HepG2 (cell line): ENCODE results near the gene GPT2. TPM values are rescaled to one million over a fixed set of nuclear protein-coding genes. Genes with fewer than 3 reads are reported as not detected.

Experiments
- AHDC1 ChIP-seq: sonication (generic); formaldehyde crosslinking; IDR thresholded peaks from 2 replicates; pipeline ENCODE4 v1.5.1; 2020; ENCODE audit warnings: mild to moderate bottlenecking, missing genetic modification reagents, borderline replicate concordance
- CBX1 ChIP-seq: IDR thresholded peaks from one replicate; pipeline ENCODE4 v1.6.1; 2016; ENCODE audit warnings: antibody characterized with exemption, low read depth
- CCDC6 ChIP-seq: sonication (generic); formaldehyde crosslinking; IDR thresholded peaks from 2 replicates; pipeline ENCODE4 v1.8.1; 2022; ENCODE audit warnings: mild to moderate bottlenecking, missing genetic modification reagents, moderate library complexity
- ELF3 ChIP-seq: IDR thresholded peaks from 2 replicates; pipeline ENCODE4 v1.6.1; 2016; ENCODE audit warnings: missing genetic modification reagents, missing compliant biosample characterization
- GATA4 ChIP-seq: sonication (generic); IDR thresholded peaks from 2 replicates; pipeline ENCODE4 v1.6.1; 2016; ENCODE audit warnings: antibody characterized with exemption, low read depth, borderline replicate concordance
- HNF1A ChIP-seq, 2 experiments: sonication (generic) in 1 of 2; formaldehyde crosslinking in 1 of 2; IDR thresholded peaks; 2 replicates each; pipeline versions ENCODE4 v1.4.0 to v1.6.1; 2016 to 2020; ENCODE audit warnings: borderline replicate concordance in 1 of 2, low read depth in 1 of 2, mild to moderate bottlenecking in 1 of 2, missing genetic modification reagents in 1 of 2
- ISL2 ChIP-seq: sonication (generic); formaldehyde crosslinking; IDR thresholded peaks from 2 replicates; pipeline ENCODE4 v1.5.0; 2020; ENCODE audit warnings: missing genetic modification reagents
- NR2C2 ChIP-seq: sonication (generic); formaldehyde crosslinking; IDR thresholded peaks from 2 replicates; pipeline ENCODE4 v1.4.0; 2020; ENCODE audit warnings: missing genetic modification reagents, mild to moderate bottlenecking, moderate library complexity, borderline replicate concordance
- SYNCRIP ChIP-seq: fragments of 200-400 bp; formaldehyde crosslinking; IDR thresholded peaks from 2 replicates; pipeline ENCODE4 v1.6.1; 2018; ENCODE audit warnings: mild to moderate bottlenecking, low read depth, low read length; ENCODE audit not compliant: insufficient read depth
- TCF7 ChIP-seq: sonication (generic); IDR thresholded peaks from 2 replicates; pipeline ENCODE4 v1.6.1; 2016; ENCODE audit warnings: antibody characterized with exemption, low read depth
- TRAFD1 ChIP-seq: sonication (generic); formaldehyde crosslinking; IDR thresholded peaks from 2 replicates; pipeline ENCODE4 v1.5.1; 2020; ENCODE audit warnings: missing genetic modification reagents, mild to moderate bottlenecking, borderline replicate concordance
- ZBTB3 ChIP-seq: sonication (generic); formaldehyde crosslinking; IDR thresholded peaks from 2 replicates; pipeline ENCODE4 v1.4.0; 2020; ENCODE audit warnings: low read depth, mild to moderate bottlenecking, moderate library complexity, missing genetic modification reagents, borderline replicate concordance
- ZFP36L2 ChIP-seq: sonication (generic); formaldehyde crosslinking; IDR thresholded peaks from 2 replicates; pipeline ENCODE4 v1.4.0; 2020; ENCODE audit warnings: missing genetic modification reagents
- ZNF362 ChIP-seq: sonication (generic); formaldehyde crosslinking; IDR thresholded peaks from 2 replicates; pipeline ENCODE4 v1.4.0; 2020; ENCODE audit warnings: missing genetic modification reagents, mild to moderate bottlenecking, borderline replicate concordance
- ZNF629 ChIP-seq: sonication (generic); formaldehyde crosslinking; conservative IDR thresholded peaks from 2 replicates; pipeline ENCODE4 v1.5.0; 2020; ENCODE audit warnings: missing genetic modification reagents
- polyA plus RNA-seq, 8 experiments: library from polyadenylated mRNA; depleted of rRNA in 3 of 8; stranded (reverse) in 7 of 8; unstranded in 1 of 8; fragments of >200 nt; fragmentation: Illumina TruSeq in 4 of 8; extraction: Trizol in 4 of 8; gene quantifications; 2 replicates each; pipeline versions ENCODE4 v1.2.1 to v1.2.3, GENCODE V29; 2011 to 2016; ENCODE audit warnings: low read depth in 4 of 8, missing spikeins in 1 of 8, mixed read lengths in 1 of 8; ENCODE audit not compliant: insufficient read depth in 1 of 8
- total RNA-seq, 5 experiments: library from RNA; depleted of rRNA; stranded (reverse); fragments of >200 nt; fragmentation: Illumina TruSeq; extraction: Trizol; gene quantifications; 2 replicates each; pipeline ENCODE4 v1.2.3, GENCODE V29; 2016; ENCODE audit warnings: low read depth in 1 of 5

Gene GPT2
- total and polyA plus RNA-seq, 2 of the 13 experiments (the other 11 are each of a cell fraction or from before 2014, with no cell fraction given) = 138 to 267 TPM

- TF ChIP-seq CBX1 (no peak), AHDC1 (CRISPR knock-in tag) (peak; percentile 42; the same call in 1 of the 2 replicates), SYNCRIP (no peak), ZFP36L2 (CRISPR knock-in tag) (no peak), GATA4 (peak; percentile 81), ISL2 (CRISPR knock-in tag) (peak; percentile 83; the same call in 1 of the 2 replicates), TRAFD1 (no peak), HNF1A (IDR thresholded peaks at IDR 0.05; ENCODE audit: low read depth) (peak; percentile 72), HNF1A (CRISPR knock-in tag; IDR thresholded peaks at IDR 0.05; ENCODE audit: borderline replicate concordance) (peak; percentile 86; the same call in 1 of the 2 replicates), ZNF362 (CRISPR knock-in tag) (peak; percentile 72; the same call in 1 of the 2 replicates), TCF7 (peak; percentile 71), NR2C2 (0 out of 2 replicates have a peak, but pooled peaks have one; percentile 24), CCDC6 (CRISPR knock-in tag) (0 out of 2 replicates have a peak, but pooled peaks have one; percentile 13), ZNF629 (CRISPR knock-in tag) (no peak), ZBTB3 (CRISPR knock-in tag) (0 out of 2 replicates have a peak, but pooled peaks have one; percentile 70), ELF3 (CRISPR knock-in tag) (peak; percentile 35; the same call in 1 of the 2 replicates)
These were observed 28.8 kb upstream of the GPT2 start (continued) for GRCh38 chr16:46855389-46855788.
